NCI-H446 treated with DMSO at 0.1 percent for 48 hours (cell line): ENCODE measurements around the gene TSPEAR.
"Not testable (repeated sequence)": the region's sequence is repeated elsewhere in the genome, so short reads cannot be mapped to it uniquely, and the experiment has no call there.

Experiments
- DNase-seq: peaks from one replicate; lab custom pipeline; 2025; lab: John Stamatoyannopoulos, UW

TSPEAR gene

GRCh38 chr21:44585892-44586291, 125.5 kb downstream of the TSPEAR start:
- DNase-seq: no peak

GRCh38 chr21:44583800-44584147, 127.6 kb downstream of the TSPEAR start:
- no peak for DNase-seq

- DNase-seq: no peak
These were observed 128.1 kb downstream of the TSPEAR start for GRCh38 chr21:44583089-44583799.

- DNase-seq: no peak
These were observed 129.3 kb downstream of the TSPEAR start for GRCh38 chr21:44582055-44582454.

- DNase-seq: no peak
These were observed 130.2 kb downstream of the TSPEAR start for GRCh38 chr21:44581158-44581557.

- DNase-seq: not testable (repeated sequence)
These were observed 131.0 kb downstream of the TSPEAR start, which contains the start of gene KRTAP10-5 for GRCh38 chr21:44580231-44580821. KRTAP10-5 (minus strand) TSS chr21:44580604; CDS start chr21:44580578, 26 bp downstream.

- DNase-seq: no peak
These were observed 131.6 kb downstream of the TSPEAR start for GRCh38 chr21:44579833-44580144.

- DNase-seq: no peak
These were observed 132.1 kb downstream of the TSPEAR start for GRCh38 chr21:44579056-44579832.

GRCh38 chr21:44578371-44579055, 132.9 kb downstream of the TSPEAR start:
- no peak for DNase-seq

GRCh38 chr21:44576025-44576420, 135.3 kb downstream of the TSPEAR start:
- no peak for DNase-seq

- DNase-seq: no peak
These were observed 135.9 kb downstream of the TSPEAR start for GRCh38 chr21:44575307-44576024.

- DNase-seq: no peak
These were observed 136.7 kb downstream of the TSPEAR start for GRCh38 chr21:44574457-44575306.

- not testable (repeated sequence) for DNase-seq
These were observed 137.5 kb downstream of the TSPEAR start, which contains the start of gene KRTAP10-4 for GRCh38 chr21:44573630-44574456. KRTAP10-4 (plus strand) TSS chr21:44573729; CDS start chr21:44573759, 30 bp downstream.

GRCh38 chr21:44572959-44573583, 138.3 kb downstream of the TSPEAR start:
- no peak for DNase-seq

- DNase-seq: no peak
These were observed 139.3 kb downstream of the TSPEAR start for GRCh38 chr21:44571844-44572782.

GRCh38 chr21:44571296-44571695, 140.1 kb downstream of the TSPEAR start:
- DNase-seq: no peak

- DNase-seq: no peak
These were observed 141.4 kb downstream of the TSPEAR start for GRCh38 chr21:44569861-44570517.
